Prostate gland (tissue), 2 donors: Measurements from ENCODE around the gene RADIL. TPM values are rescaled to one million over a fixed set of nuclear protein-coding genes. Genes with fewer than 3 reads are reported as not detected.

Source experiments
- DNase-seq: peaks from one replicate; pipeline ENCODE4 v3.0.0-alpha.2; 2019; ENCODE audit warnings: low spot score
- H3K27ac ChIP-seq, 2 donors: fragments of 200-600 bp; sonication (generic); 2 replicates each; pipeline ENCODE4 v1.5.1; 2017 to 2019
- H3K27me3 ChIP-seq: fragments of 200-600 bp; sonication (generic); replicated peaks from 2 replicates; pipeline ENCODE4 v1.5.1; 2019; ENCODE audit not compliant: insufficient read depth
- H3K36me3 ChIP-seq, 2 donors: fragments of 200-600 bp; sonication (generic); 1 replicate in 1 of 2; 2 replicates in 1 of 2; pipeline versions ENCODE4 v1.5.1 to v1.8.1; 2017 to 2019
- H3K4me1 ChIP-seq: fragments of 200-600 bp; sonication (generic); replicated peaks from 2 replicates; pipeline ENCODE4 v1.5.1; 2019
- H3K4me3 ChIP-seq, 2 donors: fragments of 200-600 bp; sonication (generic); 2 replicates each; pipeline ENCODE4 v1.5.1; 2017 to 2019
- H3K9me3 ChIP-seq: fragments of 200-600 bp; sonication (generic); 2 replicates; pipeline ENCODE4 v1.5.1; 2017
- CTCF ChIP-seq, 4 experiments: fragments of 200-600 bp in 2 of 4; fragments of 450-650 bp in 2 of 4; sonication (generic) in 2 of 4; IDR thresholded peaks; 1 replicate in 3 of 4; 2 replicates in 1 of 4; pipeline ENCODE4 v1.5.1; 2016 to 2019; ENCODE audit warnings: antibody characterized with exemption in 4 of 4, mild to moderate bottlenecking in 2 of 4, moderate library complexity in 2 of 4
- POLR2A ChIP-seq: fragments of 450-650 bp; IDR thresholded peaks from one replicate; pipeline ENCODE4 v1.6.1; 2016; ENCODE audit warnings: antibody characterized with exemption, mild to moderate bottlenecking
- POLR2AphosphoS5 ChIP-seq: sonication (generic); formaldehyde crosslinking; IDR thresholded peaks from one replicate; pipeline ENCODE4 v1.6.1; 2017; ENCODE audit warnings: antibody characterized with exemption
- WGBS: methylation state at CpG from one replicate; pipeline ENCODE4 v1.1.5; 2018; 5-methylcytosine and 5-hydroxymethylcytosine counted together
- intact Hi-C: fragments of 100-400 bp; cut with DNase I; formaldehyde crosslinking; loops from one replicate; pipeline ENCODE4 v1.14.2; 2022
- total RNA-seq, 2 donors: library from RNA; depleted of rRNA; stranded (reverse); fragments of >200 nt; gene quantifications; one replicate each; pipeline ENCODE4 v1.1.0, GENCODE V29; 2016

RADIL gene
- total RNA-seq, 2 donors from 2014 or later = 1.8 to 12.0 TPM

DNA sequence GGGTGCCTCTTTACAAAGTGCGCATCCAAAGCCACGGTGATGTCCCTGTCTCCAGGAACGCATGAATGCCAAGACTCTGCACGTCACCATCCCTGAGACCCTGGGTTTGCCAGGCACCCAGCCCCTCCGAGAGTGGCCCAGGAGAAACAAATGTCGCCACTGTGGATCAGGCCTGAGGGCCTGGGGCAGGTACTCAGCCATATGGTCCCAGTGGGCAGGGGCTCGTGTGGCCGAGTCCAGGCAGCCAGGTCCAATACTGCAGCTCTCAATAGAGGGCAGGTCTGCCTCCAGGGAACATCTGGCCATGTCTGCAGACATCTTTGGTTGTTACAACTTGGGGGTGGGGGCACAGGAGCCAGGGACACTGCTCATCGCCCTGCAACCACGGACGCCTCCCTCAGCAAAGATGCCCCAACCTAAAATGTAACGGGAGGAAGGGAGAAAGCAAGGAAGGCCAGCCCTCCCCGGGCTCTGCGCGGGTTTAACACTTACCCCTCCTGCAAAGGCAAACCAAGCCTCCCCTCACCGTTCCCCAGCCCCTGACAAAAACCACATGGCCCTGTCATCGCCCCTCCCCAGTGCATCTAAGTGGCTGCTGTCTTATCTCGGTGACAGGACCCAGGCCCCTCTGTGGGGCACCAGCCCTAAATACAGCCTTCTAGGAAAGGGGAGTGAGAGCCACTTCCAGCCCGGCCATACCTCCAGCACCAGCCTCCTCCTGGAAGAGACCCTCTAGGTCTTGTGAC, 11.4 kb downstream of the RADIL start:
- Histone ChIP-seq H3K36me3 (no peaks in the 10 kb centered on the region), H3K27me3 (no peaks in the 10 kb centered on the region), H3K4me3 (no peak overlapping the region), H3K4me1 (no peaks in the 10 kb centered on the region), H3K27ac (no peak overlapping the region), H3K9me3 (no peaks in the 10 kb centered on the region)
- no peak for TF ChIP-seq CTCF (IDR thresholded peaks at IDR 0.05)
- intact Hi-C loops = no loop called here
- no peak for DNase-seq
- WGBS = 78% methylated on average over 19 of the region's 19 CpGs

DNA sequence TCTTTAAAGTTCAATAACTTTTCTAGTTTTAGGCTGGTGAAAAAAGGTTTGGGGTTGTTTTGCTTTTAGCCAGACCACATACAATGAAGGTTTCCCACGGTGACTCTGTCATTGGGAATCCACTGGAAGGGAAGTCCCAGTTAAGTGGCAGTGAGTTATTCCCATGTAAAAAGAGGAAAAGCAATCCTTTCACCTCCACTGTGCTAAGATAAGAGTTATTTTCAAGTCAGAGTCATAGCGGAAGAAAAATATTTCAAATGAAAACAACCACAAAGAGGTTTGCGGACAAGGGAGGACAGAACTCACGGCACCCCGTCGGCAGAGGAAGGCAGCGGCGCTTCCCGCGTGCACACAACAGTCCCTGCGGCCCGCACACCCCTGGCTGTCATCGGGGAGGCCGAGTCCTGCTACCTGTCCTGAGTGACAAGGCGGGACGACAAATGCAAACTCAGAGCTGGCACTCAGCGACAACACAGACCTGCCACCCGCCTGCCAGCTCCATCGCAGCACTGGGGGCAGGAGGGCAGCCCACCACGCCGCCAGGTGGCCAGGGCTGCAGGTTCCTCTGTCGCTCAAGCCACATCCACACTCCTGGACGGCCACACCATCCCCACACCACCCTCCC, 12.3 kb downstream of the RADIL start:
- intact Hi-C loops = no loop called here
- TF ChIP-seq CTCF (IDR thresholded peaks at IDR 0.05) (no peak), POLR2A (no peak), POLR2AphosphoS5 (no peak)
- no peaks in the 10 kb centered on the region for H3K4me1 ChIP-seq
- WGBS = 85% methylated on average over 21 of the region's 23 CpGs
- H3K4me3 ChIP-seq = no peak overlapping the region
- H3K9me3 ChIP-seq = no peaks in the 10 kb centered on the region
- no peaks in the 10 kb centered on the region for H3K27me3 ChIP-seq
- no peaks in the 10 kb centered on the region for H3K36me3 ChIP-seq
- DNase-seq = no peak
- H3K27ac ChIP-seq = no peak overlapping the region

- no peak overlapping the region for H3K4me3 ChIP-seq
- no peaks in the 10 kb centered on the region for H3K36me3 ChIP-seq
- DNase-seq = no peak
- H3K4me1 ChIP-seq = no peaks in the 10 kb centered on the region
- H3K9me3 ChIP-seq = no peaks in the 10 kb centered on the region
- no peak overlapping the region for H3K27ac ChIP-seq
- 92% methylated on average over 5 of the region's 5 CpGs for WGBS
- TF ChIP-seq POLR2AphosphoS5 (no peak), POLR2A (no peak), CTCF (IDR thresholded peaks at IDR 0.05) (no peak)
- no peaks in the 10 kb centered on the region for H3K27me3 ChIP-seq
- intact Hi-C loops = no loop called here
Observed at GRCh38 chr7:4868493-4868892, 15.0 kb downstream of the RADIL start.

DNA sequence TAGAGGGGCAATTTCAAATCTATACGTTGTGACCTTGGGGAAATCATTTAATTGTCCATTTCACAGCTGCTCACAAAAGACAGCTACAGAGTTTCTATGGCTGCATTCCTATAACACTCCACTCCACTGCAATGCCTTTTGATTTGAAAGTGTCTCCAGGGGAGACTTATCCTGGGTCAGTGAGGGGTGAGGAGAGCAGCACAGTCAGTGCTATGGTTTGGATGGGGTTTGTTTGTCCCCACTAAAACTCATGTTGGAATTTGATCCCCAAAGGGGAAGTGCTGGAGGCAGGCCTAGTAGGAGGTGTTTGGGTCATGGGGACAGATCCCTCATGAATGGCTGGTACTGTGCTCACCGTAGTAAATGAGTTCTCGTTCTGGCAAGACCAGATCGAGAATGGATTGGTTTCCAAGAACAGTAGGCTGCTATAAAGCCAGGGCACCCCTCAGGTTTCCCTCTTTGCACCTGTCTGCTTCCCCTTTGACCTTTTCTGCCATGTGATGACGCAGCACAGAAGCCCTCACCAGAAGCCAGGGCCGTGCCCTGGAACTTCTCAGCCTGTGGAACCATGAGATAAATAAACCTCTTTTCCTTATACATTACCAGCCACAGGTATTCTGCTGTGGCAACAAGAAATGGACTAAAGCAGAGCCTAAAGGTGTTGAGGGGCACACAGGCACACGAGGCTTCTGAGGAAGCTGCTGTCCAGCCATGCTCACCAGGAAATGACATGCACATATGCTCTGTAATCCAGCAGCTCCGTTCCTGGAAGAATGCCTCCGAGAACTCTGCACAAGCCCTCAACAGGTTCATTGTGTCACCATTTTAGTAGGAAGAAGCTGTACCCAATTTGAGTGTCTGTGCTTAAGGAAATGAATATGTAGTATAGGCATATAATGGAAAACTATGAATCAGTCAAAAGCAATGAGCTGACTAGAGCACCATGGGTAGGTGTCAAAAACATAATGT, 16.7 kb downstream of the RADIL start:
- H3K4me1 ChIP-seq = no peaks in the 10 kb centered on the region
- TF ChIP-seq CTCF (IDR thresholded peaks at IDR 0.05) (no peak), POLR2AphosphoS5 (no peak), POLR2A (no peak)
- H3K36me3 ChIP-seq = no peaks in the 10 kb centered on the region
- intact Hi-C loops = no loop called here
- H3K4me3 ChIP-seq = no peak overlapping the region
- no peaks in the 10 kb centered on the region for H3K27me3 ChIP-seq
- no peak overlapping the region for H3K27ac ChIP-seq
- H3K9me3 ChIP-seq = no peaks in the 10 kb centered on the region
- no peak for DNase-seq
- WGBS = 75% methylated on average over 9 of the region's 9 CpGs
